C1 segment of cervical spinal cord (tissue), 14 donors: ENCODE results near the gene GNAS-AS1.

Experiments
- DNase-seq, 14 donors: peaks; one replicate each; lab custom pipeline; 2025; lab: John Stamatoyannopoulos, UW

Gene GNAS-AS1

GRCh38 chr20:58810879-58811250 lies 39.8 kb downstream of the GNAS-AS1 start:
- DNase-seq = no peak

DNA sequence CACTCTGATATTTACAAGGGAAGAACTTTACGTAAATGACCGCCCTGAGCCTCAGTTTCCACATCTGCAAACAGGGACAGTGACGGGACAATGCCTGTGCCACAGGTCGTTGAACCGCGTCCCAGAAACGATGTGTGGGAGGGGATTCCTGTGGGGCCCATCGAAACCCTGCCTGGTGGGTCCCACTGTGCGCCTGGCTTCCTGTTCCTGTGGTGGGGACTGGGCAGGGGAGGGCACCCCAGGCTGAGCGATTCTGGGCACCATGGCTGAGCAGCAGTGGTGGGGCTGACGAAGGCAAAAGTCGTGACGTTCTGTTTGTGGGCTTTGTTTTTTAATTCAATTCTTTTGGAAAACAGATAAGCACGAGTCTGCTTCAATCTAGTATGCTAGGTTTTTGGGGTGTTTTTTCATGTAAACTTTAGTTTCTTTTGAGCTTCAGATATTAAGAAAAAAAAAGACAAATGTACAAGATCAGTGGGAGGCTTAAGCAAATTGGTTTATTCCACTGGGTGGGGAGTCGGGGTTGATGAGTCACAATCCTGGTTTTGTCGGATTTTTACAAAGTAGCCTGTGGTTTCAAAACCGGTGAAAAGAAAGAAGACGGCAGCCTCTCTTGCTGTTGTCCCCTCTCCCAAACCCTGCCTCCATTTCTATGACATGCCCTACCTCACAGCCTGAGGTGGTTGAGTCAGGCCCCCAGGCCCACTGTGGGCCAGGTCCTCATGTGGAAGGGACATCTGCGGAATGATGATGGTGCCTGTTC lies 40.4 kb downstream of the GNAS-AS1 start:
- no peak for DNase-seq

DNA sequence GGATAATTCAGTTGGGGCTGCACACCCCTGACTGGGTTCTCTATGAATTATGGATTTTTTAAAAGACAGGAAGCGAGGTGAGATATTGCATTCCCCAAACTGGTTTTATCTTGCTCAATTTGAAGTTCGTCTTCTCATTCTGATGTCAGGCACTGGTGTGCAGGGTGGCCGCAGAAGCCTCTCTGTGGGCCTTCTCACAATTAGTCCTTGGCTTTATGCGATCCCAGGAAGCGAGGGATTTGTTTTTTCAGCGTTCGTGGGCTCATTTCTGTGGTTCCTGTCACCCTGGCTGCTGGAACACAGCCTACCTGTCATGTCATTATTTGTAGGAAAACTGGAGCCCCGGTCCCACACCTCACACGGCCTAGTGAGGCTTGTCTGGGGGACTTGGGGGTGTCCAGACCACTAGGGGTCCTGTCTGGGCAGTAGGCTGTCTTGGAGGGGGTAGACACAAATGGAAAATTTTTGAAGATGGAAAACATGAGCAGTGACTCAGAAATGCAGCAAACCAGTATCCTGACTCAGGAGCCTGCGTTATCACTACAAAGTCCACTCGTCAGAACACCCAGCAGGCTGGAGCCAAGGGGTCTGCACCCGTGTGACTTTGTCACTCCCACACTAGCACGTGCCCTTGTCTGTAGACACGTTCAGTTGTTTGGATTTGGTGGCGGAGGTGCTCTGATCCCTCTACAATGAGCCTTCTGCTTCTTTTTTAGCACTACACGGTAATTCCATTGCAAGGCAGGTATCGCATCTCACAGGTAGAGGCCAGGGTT lies 42.2 kb downstream of the GNAS-AS1 start:
- no peak for DNase-seq

GRCh38 chr20:58807801-58808200 lies 42.9 kb downstream of the GNAS-AS1 start:
- no peak for DNase-seq

DNA sequence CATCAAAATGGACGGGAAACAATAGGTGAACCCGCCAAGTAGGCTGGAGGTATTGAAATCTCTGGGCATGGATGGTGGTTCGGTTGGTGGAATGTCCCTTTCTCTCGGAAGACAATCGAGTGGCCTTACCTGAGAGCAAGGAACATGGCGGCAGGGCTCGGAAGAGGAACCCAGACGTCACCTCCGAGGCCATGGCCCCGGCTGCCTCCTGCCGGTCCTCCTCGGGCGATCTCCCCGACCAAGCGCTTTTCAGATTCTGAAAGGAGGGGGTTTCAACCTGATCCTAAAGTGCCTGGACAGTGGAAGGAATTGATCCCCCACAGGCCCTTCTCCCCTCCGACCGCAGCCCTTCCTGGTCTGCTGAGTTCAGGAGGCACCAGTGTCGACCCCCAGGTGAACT lies 47.2 kb downstream of the GNAS-AS1 start:
- DNase-seq = no peak

DNA sequence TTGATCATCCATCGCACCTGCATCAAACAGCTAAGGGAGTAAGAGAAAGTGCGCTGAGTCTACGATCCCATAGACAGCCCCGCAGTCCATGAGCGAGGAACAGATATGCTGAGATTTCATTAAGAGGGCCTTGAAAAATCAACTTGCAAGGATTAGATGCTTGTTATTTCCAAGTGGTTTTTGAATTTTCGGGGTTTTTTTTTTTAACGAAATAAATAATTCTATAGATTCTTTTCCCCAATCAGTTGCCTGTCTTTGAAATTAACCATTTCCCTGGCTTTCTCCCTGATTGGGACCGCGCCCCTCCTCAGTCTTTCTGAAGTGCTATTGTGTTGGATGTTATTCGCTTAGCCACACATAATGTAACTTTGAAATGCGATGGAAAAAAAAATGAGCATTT lies 48.6 kb downstream of the GNAS-AS1 start:
- DNase-seq = no peak

GRCh38 chr20:58800134-58800871 lies 50.4 kb downstream of the GNAS-AS1 start:
- no peak for DNase-seq

GRCh38 chr20:58797371-58798338 lies 53.0 kb downstream of the GNAS-AS1 start:
- DNase-seq = no peak

DNA sequence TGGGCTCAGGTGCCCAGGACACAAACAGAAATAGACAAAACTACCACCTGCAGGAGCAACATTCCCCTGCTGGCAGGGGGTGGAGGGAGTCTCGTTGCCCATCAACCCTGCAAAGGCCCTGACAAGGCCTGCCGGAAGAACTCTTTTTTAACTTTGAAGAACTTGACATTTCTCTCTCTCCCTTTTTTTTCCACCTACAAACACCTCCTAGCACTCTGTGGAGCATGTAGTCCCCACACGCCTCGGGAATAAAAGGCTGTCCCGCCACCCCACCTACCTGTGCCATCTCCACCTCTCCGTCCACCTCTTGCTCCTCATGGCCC lies 54.8 kb downstream of the GNAS-AS1 start:
- DNase-seq = no peak

GRCh38 chr20:58795181-58795922 lies 55.4 kb downstream of the GNAS-AS1 start:
- DNase-seq = no peak

DNA sequence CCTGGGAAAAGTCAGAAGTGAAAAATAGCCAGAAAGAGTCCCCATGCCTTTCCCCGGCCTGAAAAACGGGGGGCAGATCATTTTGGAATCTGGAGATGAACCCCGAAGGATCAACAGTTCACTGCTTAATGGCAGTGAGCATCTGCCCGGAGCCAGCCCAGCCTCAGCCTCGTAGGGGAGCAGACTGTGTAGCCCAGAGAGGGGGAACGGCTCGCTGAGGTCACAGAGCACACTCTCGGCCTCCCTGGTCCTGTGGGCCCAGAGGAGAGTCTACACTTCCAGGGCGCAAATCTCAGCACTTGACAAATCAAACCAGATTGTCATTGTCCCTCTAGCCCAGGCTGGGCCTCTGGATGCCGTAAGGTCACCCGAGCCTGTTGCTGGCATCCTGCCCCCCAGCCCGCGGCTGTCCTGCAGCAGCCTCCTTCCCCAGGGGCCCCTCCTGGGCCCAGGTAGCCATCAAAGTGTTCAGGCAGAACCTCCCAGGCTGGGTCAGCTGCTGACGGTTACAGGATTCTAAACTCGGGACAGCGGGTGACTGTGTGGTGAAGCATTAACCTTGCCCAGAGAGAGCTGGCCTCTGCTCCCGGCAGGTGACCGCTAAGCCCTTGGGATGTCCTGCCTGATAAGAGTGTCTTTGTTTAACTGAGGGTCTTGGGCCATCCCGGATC lies 56.1 kb downstream of the GNAS-AS1 start:
- no peak for DNase-seq

DNA sequence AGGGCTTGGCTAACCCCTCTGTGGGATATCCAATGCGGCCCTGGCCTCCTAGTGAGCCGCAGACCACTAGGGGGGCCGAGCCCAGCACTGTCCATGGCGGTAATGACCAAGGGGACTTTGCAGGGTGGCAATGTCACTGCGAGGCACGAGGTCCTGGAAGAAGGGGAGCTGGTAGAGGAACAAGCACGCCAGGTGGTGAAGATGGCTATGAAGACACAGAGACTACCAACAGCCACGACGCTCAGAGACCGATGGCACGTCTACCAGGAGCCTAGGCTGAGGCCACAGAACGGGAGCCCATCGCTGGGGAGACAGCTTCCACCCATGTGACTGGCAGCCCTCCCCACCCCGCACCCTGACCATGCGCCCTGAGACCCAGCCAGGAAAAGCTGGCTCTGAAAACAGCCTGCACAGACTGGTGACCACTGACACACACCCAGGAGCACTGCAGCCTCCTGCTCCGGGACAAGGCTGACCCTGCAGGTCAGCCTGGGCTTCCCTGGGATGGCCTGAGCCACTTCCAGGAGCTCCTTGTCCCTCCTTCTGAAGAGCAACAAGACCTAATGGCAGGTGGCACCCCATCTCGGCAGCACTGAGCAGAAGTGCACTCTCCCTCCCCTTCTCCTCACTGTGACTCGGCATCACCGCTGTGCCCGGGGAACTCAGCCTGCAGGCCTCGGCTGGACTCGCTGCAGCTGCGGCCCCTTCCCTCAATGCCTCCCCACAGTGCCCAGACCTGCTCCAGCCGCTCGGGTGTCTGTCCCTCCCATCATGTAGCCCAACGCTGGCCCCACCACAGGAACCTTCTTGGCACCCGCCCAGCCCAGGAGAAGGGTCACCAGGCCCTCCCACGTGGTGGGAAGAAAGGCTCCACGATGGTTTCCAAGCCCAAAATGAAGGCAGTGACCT lies 56.9 kb downstream of the GNAS-AS1 start:
- no peak for DNase-seq

GRCh38 chr20:58792426-58792825 lies 58.3 kb downstream of the GNAS-AS1 start:
- DNase-seq = no peak

DNA sequence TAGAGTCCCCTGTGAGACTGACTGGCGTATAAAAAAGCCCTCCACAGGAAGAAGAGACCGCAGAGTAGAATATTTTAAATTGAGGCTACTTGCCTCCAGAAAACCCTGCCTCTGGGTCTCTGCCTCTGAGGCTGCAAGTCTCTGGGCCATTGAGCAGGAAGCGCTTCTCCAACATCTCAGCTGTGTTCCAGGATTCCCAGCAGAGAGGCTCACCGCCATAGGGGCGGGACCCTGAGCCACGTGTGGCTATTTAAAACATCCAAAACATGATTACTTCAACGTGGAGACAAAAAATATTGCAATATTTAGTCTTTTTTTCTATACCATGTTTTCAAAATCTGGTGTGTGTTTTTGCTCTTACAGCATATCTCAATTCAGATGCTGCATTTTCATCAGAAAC lies 59.4 kb downstream of the GNAS-AS1 start:
- no peak for DNase-seq

GRCh38 chr20:58790454-58790853 lies 60.2 kb downstream of the GNAS-AS1 start:
- DNase-seq = no peak

DNA sequence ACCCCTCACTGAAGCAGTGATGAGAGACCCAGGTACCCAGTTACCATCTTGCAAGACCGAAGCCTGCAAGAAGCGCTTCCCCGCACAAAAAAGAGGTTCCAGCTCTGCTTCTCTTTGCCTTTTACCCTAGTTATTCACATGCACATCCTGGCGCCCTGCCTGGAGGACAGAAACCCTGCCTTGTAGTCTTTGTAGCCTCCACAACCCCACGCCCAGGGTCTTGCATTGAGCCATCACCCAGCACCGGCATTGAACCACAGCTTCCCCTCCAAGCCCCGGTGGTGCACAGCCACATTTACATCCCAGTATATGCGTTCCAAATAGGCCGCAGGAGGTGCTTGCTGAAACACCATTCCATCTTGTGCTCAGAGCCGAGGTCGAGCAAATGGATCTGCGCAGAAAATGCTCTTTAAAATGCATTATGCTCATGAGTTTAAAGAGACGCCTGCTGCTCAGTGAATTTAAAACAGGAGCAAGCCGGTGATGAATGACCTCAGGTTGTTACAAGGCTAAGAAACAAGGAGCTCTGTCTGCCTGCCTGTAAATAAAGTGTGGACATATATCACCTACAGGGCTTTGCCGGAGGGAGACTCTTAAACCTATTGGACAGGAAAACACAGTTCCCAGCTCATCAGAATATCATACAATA lies 61.7 kb downstream of the GNAS-AS1 start:
- DNase-seq = no peak

DNA sequence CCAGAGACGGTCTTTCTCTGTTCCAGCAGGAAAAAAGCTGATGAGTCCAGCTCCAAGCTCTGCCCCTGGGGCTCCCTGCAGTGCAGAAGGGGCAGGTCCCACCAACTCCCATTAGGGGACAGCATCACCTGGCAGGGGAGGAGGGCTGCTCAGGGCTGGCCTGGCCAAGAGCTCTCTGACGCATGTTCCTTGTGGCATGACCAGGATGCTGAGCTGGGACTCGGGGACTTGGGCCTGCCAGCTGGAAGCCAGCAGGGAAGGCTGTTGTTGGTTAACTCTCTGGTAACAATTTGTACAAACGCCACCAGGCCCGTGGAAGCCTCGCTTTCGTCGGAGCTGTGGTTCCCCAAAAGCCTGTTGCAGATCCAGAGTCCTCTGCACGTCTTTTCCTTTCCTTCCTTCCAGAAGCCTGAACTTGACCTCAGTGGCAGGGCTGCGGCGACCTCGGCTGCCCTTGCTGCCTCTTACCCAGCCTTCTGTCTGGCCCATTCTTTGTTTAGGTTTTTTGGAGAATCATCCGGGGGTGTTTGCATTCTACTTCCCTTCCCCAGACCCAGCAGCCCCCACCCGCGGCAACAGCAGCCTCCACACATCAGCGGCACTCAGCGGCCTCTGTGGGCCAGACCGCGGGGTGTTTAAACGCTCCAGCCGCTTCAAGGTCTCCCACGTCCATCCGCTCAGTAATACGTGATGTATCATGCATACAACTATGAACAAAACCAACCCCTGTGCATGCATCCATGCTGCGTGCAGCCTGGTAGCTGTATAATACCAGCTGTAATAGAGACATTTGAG lies 63.3 kb downstream of the GNAS-AS1 start:
- no peak for DNase-seq
